Vagina (tissue), 2 donors: Measurements from ENCODE around the gene SLC8A1.

ENCODE experiments used
- CTCF ChIP-seq, 3 experiments: fragments of 450-650 bp in 2 of 3; fragments of 200-600 bp in 1 of 3; sonication (generic) in 1 of 3; IDR thresholded peaks; one replicate each; pipeline ENCODE4 v1.5.1; 2017 to 2019; ENCODE audit warnings: antibody characterized with exemption in 3 of 3, mild to moderate bottlenecking in 2 of 3, moderate library complexity in 2 of 3
- POLR2A ChIP-seq, 2 donors: fragments of 450-650 bp; IDR thresholded peaks; one replicate each; pipeline ENCODE4 v1.6.1; 2017; ENCODE audit warnings: antibody characterized with exemption in 2 of 2, mild to moderate bottlenecking in 2 of 2, moderate library complexity in 2 of 2
- POLR2AphosphoS5 ChIP-seq, 2 donors: sonication (generic); formaldehyde crosslinking; IDR thresholded peaks; one replicate each; pipeline ENCODE4 v1.9.0; 2017; ENCODE audit warnings: antibody characterized with exemption in 2 of 2, mild to moderate bottlenecking in 2 of 2, low read depth in 1 of 2; ENCODE audit not compliant: insufficient read depth in 1 of 2

- TF ChIP-seq CTCF (IDR thresholded peaks at IDR 0.05): no peak
- TF ChIP-seq POLR2A (IDR thresholded peaks at IDR 0.05): no peak
- TF ChIP-seq POLR2AphosphoS5 (IDR thresholded peaks at IDR 0.05; ENCODE audit: insufficient read depth in 1 of 2, low read depth in 1 of 2): no peak
These were observed 17.1 kb downstream of the SLC8A1 start for GRCh38 chr2:40434731-40435271.
